Large intestine (tissue), 3 donors: ENCODE results near the gene NUP214. TPM values are rescaled to one million over a fixed set of nuclear protein-coding genes. Genes with fewer than 3 reads are reported as not detected.

ENCODE experiments used
- DNase-seq, 2 donors: peaks; one replicate each; pipeline versions ENCODE4 v3.0.0 to v3.0.0-alpha.2; 2013
- H3K27ac ChIP-seq: one replicate; pipeline ENCODE4 v1.5.1; 2013; ENCODE audit warnings: low read length
- H3K27me3 ChIP-seq: 2 replicates; pipeline ENCODE4 v1.6.1; 2013; ENCODE audit warnings: low read length; ENCODE audit not compliant: control insufficient read depth, insufficient read depth
- H3K36me3 ChIP-seq: 2 replicates; pipeline ENCODE4 v1.6.1; 2013; ENCODE audit warnings: low read length; ENCODE audit not compliant: control insufficient read depth, insufficient read depth
- H3K4me1 ChIP-seq: one replicate; pipeline ENCODE4 v1.6.1; 2013; ENCODE audit warnings: low read length; ENCODE audit not compliant: control insufficient read depth, insufficient read depth
- H3K4me3 ChIP-seq: one replicate; pipeline ENCODE4 v1.5.1; 2013; ENCODE audit warnings: low read length
- H3K9me3 ChIP-seq: one replicate; pipeline ENCODE4 v1.6.1; 2013; ENCODE audit warnings: mild to moderate bottlenecking, low read depth, low read length, moderate library complexity; ENCODE audit not compliant: control insufficient read depth
- WGBS: methylation state at CpG from one replicate; pipeline ENCODE4 v1.1.5; 2013; ENCODE audit warnings: low lambda C conversion rate; ENCODE audit not compliant: insufficient coverage; 5-methylcytosine and 5-hydroxymethylcytosine counted together
- polyA plus RNA-seq: library from polyadenylated mRNA; unstranded; fragments of 120-200 nt; gene quantifications from one replicate; pipeline ENCODE4 v1.2.1, GENCODE V29; 2013

Gene NUP214
- polyA plus RNA-seq, 1 donor = 29.1 TPM

DNA sequence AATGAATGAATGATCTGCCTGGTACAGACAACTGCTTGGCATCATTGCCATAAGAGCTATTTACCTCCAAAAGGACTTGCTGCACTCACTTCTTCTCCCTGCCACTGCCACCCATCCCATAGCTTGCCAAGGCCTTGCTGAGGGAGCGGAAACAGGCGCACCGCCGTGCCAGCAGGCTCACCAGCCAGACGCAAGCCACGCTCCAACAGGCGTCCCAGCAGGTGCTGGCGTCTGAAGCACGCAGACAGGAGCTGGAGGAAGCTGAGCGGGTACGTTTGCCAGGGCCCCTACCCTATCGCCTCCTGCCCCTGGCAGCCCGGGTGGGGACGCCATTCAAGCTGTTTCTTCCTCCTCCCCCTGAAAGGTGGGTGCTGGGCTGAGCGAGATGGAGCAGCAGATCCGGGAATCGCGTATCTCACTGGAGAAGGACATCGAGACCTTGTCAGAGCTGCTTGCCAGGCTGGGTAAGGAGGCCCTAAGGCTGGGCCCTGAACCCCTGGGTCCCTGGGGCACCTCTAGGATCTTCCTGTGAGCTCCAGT is 38.0 kb upstream of the NUP214 start:
- no peaks in the 10 kb centered on the region for H3K4me1 ChIP-seq
- no peak overlapping the region for H3K4me3 ChIP-seq
- no peaks in the 10 kb centered on the region for H3K36me3 ChIP-seq
- DNase-seq = no peak
- no peaks in the 10 kb centered on the region for H3K9me3 ChIP-seq
- H3K27me3 ChIP-seq = no peaks in the 10 kb centered on the region
- WGBS = no CpG with 5 or more reads among the region's 19 CpGs
- H3K27ac ChIP-seq = no peak overlapping the region

- H3K36me3 ChIP-seq = no peaks in the 10 kb centered on the region
- H3K9me3 ChIP-seq = no peaks in the 10 kb centered on the region
- peaks cover 12% of the 10 kb centered on the region for H3K27me3 ChIP-seq
- WGBS = no CpG with 5 or more reads among the region's 13 CpGs
- H3K4me1 ChIP-seq = no peaks in the 10 kb centered on the region
- no peak for DNase-seq
- no peak overlapping the region for H3K4me3 ChIP-seq
- H3K27ac ChIP-seq = no peak overlapping the region
Measured at GRCh38 chr9:131090025-131090787, 35.2 kb upstream of the NUP214 start.

GRCh38 chr9:131091352-131091992 is 33.9 kb upstream of the NUP214 start:
- peaks cover 21% of the 10 kb centered on the region for H3K27me3 ChIP-seq
- no peak overlapping the region for H3K27ac ChIP-seq
- no peaks in the 10 kb centered on the region for H3K9me3 ChIP-seq
- H3K36me3 ChIP-seq = no peaks in the 10 kb centered on the region
- H3K4me3 ChIP-seq = no peak overlapping the region
- no peak for DNase-seq
- WGBS = no CpG with 5 or more reads among the region's 19 CpGs
- H3K4me1 ChIP-seq = peaks cover 4% of the 10 kb centered on the region

DNA sequence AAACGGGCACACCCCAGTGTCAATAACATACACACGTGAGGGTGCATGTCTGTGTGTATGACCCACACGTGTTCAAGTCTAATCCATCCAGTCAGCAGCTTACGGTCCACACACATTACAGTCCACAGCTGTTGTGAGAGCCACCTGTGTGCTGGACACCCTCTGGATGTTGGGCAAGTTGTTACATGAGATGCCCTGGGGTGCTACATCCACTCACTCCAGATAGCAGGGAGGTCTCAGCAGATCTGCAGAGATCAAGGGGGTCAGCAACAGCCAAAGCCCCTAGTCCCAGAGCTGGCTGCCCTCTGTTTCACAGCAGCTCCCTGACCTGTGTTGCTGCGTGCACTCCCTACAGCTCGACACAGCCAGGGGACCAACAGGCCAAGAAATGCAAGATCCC is 33.4 kb upstream of the NUP214 start:
- Histone ChIP-seq H3K9me3 (no peaks in the 10 kb centered on the region), H3K4me3 (no peak overlapping the region), H3K4me1 (peaks cover 4% of the 10 kb centered on the region), H3K27me3 (peaks cover 26% of the 10 kb centered on the region), H3K36me3 (no peaks in the 10 kb centered on the region), H3K27ac (no peak overlapping the region)
- WGBS = no CpG with 5 or more reads among the region's 6 CpGs
- no peak for DNase-seq

GRCh38 chr9:131092548-131093440 is 32.6 kb upstream of the NUP214 start:
- Histone ChIP-seq H3K27me3 (peaks cover 34% of the 10 kb centered on the region), H3K9me3 (no peaks in the 10 kb centered on the region), H3K36me3 (no peaks in the 10 kb centered on the region), H3K4me3 (no peak overlapping the region), H3K27ac (no peak overlapping the region), H3K4me1 (peaks cover 4% of the 10 kb centered on the region)
- no peak for DNase-seq
- no CpG with 5 or more reads among the region's 24 CpGs for WGBS

- H3K27ac ChIP-seq = no peak overlapping the region
- no peak overlapping the region for H3K4me3 ChIP-seq
- H3K27me3 ChIP-seq = peaks cover 44% of the 10 kb centered on the region
- no CpG with 5 or more reads among the region's 5 CpGs for WGBS
- DNase-seq = no peak
- no peaks in the 10 kb centered on the region for H3K9me3 ChIP-seq
- peaks cover 4% of the 10 kb centered on the region for H3K4me1 ChIP-seq
- H3K36me3 ChIP-seq = no peaks in the 10 kb centered on the region
Measured at GRCh38 chr9:131094015-131094414, 31.4 kb upstream of the NUP214 start.

DNA sequence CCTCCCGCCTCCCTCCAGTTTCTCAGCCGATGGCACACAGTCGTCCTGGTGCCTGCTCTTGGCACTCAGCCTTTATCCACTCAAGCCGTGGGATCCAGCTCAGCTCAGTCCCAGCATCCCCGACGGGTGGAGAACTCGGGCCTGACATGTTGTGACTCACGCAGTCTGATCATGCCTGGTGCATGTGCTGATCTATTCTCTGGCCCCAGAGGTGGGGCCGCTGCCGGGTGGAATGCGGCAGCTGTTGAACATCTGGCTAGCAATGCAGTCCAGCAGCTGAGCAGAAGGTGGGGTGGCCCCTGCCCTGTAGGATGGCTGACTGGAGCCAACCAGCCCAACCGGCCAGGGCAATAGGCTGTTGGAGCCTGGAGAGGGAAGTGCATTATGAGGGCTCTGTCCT is 30.8 kb upstream of the NUP214 start:
- no peak overlapping the region for H3K27ac ChIP-seq
- peaks cover 44% of the 10 kb centered on the region for H3K27me3 ChIP-seq
- WGBS = no CpG with 5 or more reads among the region's 12 CpGs
- no peaks in the 10 kb centered on the region for H3K36me3 ChIP-seq
- no peaks in the 10 kb centered on the region for H3K9me3 ChIP-seq
- DNase-seq = no peak
- peaks cover 4% of the 10 kb centered on the region for H3K4me1 ChIP-seq
- H3K4me3 ChIP-seq = no peak overlapping the region

DNA sequence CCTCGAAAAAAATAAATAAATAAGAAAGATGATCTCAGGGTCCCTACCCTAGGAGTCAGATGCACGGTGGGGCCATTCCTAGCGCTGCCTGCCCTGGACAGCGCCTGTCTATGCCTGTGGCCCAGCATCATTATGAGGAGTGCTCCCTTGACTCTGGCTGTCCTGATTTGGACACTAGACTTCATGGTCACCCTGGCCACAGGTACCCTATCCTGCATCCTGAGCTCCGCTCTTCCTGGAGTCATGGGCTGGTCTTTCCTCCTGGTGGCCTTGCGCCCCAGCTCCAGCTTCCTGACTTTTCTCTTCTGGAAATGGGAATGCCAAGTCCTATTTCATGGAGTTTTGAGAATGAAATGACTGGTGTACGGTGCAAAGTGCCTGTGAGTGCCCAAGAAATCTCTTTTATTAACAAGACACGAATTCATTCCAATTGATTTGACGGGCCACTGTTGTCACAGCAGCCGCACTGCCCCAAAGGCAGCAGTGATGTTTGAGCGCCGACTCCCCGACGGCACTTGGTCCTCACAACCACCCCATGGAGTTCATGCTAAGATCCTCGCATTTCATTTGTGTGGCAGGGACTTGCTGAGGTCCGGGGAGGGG is 29.6 kb upstream of the NUP214 start:
- DNase-seq = peak in 1 of 2 donors; percentile 32
- Histone ChIP-seq H3K4me3 (peak overlapping the region; percentile 6), H3K9me3 (no peaks in the 10 kb centered on the region), H3K27ac (no peak overlapping the region), H3K4me1 (peaks cover 4% of the 10 kb centered on the region), H3K36me3 (no peaks in the 10 kb centered on the region), H3K27me3 (peaks cover 44% of the 10 kb centered on the region)
- WGBS = 100% methylated on average over 1 of the region's 16 CpGs

- Histone ChIP-seq H3K27ac (no peak within 1 kb of the TSS), H3K4me3 (peak within 1 kb of the TSS; percentile 26)
- DNase-seq = peak; percentile 24 to 54
Measured at GRCh38 chr9:131096269-131097125, 28.9 kb upstream of the NUP214 start, which contains the start of gene AIF1L. Gene AIF1L, plus strand, starts transcription at chr9:131096531. Its CDS starts 99 bp downstream, at chr9:131096630.

More at GRCh38 chr9:131096269-131097125, 28.9 kb upstream of the NUP214 start, which contains the start of gene AIF1L:
- peaks cover 4% of the 10 kb centered on the region for H3K4me1 ChIP-seq
- no peaks in the 10 kb centered on the region for H3K9me3 ChIP-seq
- peaks cover 44% of the 10 kb centered on the region for H3K27me3 ChIP-seq
- H3K36me3 ChIP-seq = no peaks in the 10 kb centered on the region
- no CpG with 5 or more reads among the region's 99 CpGs for WGBS
